Caco-2 (cell line): Measurements from ENCODE around the gene PPP4R3A. TPM values are rescaled to one million over a fixed set of nuclear protein-coding genes. Genes with fewer than 3 reads are reported as not detected.

Source experiments
- BruUV-seq: library from RNA; stranded (reverse); fragments of 400-500 nt; replicated peaks from 2 replicates; lab custom pipeline; 2021; lab: Mats Ljungman, UMichigan
- CTCF ChIA-PET: fragments of 300-600 bp; sonication (Branson Sonifier 250); formaldehyde crosslinking; loops from one replicate; lab custom pipeline; 2022; ENCODE audit warnings: antibody characterized with exemption; lab: Charles Lee
- POLR2A ChIA-PET: fragments of 300-600 bp; sonication (Branson Sonifier 250); formaldehyde crosslinking; loops from one replicate; lab custom pipeline; 2022; ENCODE audit warnings: antibody characterized with exemption; lab: Charles Lee
- DNase-seq, 2 experiments: peaks; one replicate each; pipeline versions ENCODE4 v3.0.0 to v3.0.0-alpha.2; 2020 to 2022
- H3K27me3 ChIP-seq: replicated peaks from 2 replicates; pipeline ENCODE4 v1.6.0; 2011; ENCODE audit warnings: low read length; ENCODE audit not compliant: control insufficient read depth, insufficient read depth
- H3K36me3 ChIP-seq: 2 replicates; pipeline ENCODE4 v1.5.1; 2011; ENCODE audit warnings: low read length; ENCODE audit not compliant: control insufficient read depth, insufficient read depth
- H3K4me1 ChIP-seq: fragments of 250-450 bp; sonication (Bioruptor Pico); 2 replicates; pipeline ENCODE4 v1.5.1; 2020; ENCODE audit warnings: mild to moderate bottlenecking
- H3K4me3 ChIP-seq: 2 replicates; pipeline ENCODE4 v1.5.1; 2011; ENCODE audit warnings: low read depth, mild to moderate bottlenecking, control low read depth, low read length
- H3K9me3 ChIP-seq: fragments of 250-450 bp; sonication (Bioruptor Pico); 2 replicates; pipeline ENCODE4 v1.5.1; 2020; ENCODE audit warnings: mild to moderate bottlenecking, moderate library complexity
- H3K27ac Mint-ChIP-seq: one replicate; pipeline ENCODE4 v1.8.0; 2022; ENCODE audit warnings: mixed read lengths; ENCODE audit not compliant: unreplicated experiment
- H3K27me3 Mint-ChIP-seq: one replicate; pipeline ENCODE4 v1.8.0; 2022; ENCODE audit warnings: mixed read lengths; ENCODE audit not compliant: insufficient read depth, unreplicated experiment
- H3K36me3 Mint-ChIP-seq: one replicate; pipeline ENCODE4 v1.8.0; 2022; ENCODE audit warnings: mild to moderate bottlenecking, mixed read lengths; ENCODE audit not compliant: insufficient read depth, unreplicated experiment
- H3K4me1 Mint-ChIP-seq: one replicate; pipeline ENCODE4 v1.8.0; 2022; ENCODE audit warnings: low read depth, mixed read lengths; ENCODE audit not compliant: unreplicated experiment
- H3K4me3 Mint-ChIP-seq: one replicate; pipeline ENCODE4 v1.8.0; 2022; ENCODE audit warnings: mild to moderate bottlenecking, moderate library complexity, mixed read lengths; ENCODE audit not compliant: unreplicated experiment
- H3K9me3 Mint-ChIP-seq: one replicate; pipeline ENCODE4 v1.8.0; 2022; ENCODE audit warnings: mixed read lengths; ENCODE audit not compliant: unreplicated experiment
- intact Hi-C: fragments of 100-400 bp; cut with micrococcal nuclease; formaldehyde crosslinking; loops from one replicate; pipeline ENCODE4 v1.10.0; 2022; ENCODE audit not compliant: unreplicated experiment
- total RNA-seq: library from RNA; stranded (reverse); gene quantifications from 2 replicates; pipeline ENCODE4 v1.2.3, GENCODE V29; 2022
- TF ChIP-seq, protein P1 (sequence below), 2 experiments: fragments of 200-600 bp in 1 of 2; IDR thresholded peaks; 1 replicate in 1 of 2; 2 replicates in 1 of 2; pipeline versions ENCODE4 v1.5.1 to v1.8.0; 2011 to 2022; ENCODE audit warnings: antibody characterized with exemption in 1 of 2, control low read depth in 1 of 2, inconsistent platforms in 1 of 2, low read depth in 1 of 2, low read length in 1 of 2, mild to moderate bottlenecking in 1 of 2, moderate library complexity in 1 of 2; ENCODE audit not compliant: insufficient read depth in 1 of 2, severe bottlenecking in 1 of 2, unreplicated experiment in 1 of 2

The PPP4R3A gene
- total RNA-seq, 1 experiment from 2014 or later = 98.9 TPM

DNA sequence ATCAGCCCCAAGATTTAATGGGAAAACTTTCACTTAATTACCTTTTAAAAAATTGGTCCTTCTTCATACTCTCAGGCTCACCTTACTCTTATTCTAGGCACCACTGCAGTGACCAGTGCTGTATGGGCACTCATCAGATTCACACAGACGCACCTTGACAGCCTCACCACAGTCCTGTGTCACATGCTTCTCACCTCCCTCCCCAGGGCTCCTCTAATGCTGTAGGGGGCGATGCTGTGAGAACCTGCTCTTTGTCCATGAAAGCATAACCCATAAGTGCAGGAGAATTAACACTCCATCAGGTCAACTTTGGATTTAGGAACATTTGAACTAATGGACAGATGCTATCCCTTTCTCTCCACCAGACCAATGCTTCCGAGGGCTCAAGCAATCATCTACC, 13.9 kb upstream of the PPP4R3A start:
- intact Hi-C loops = no loop called here
- ChIA-PET POLR2A (no interaction called here), CTCF (no interaction called here)
- Mint-ChIP-seq H3K27ac (no peak overlapping the region), H3K9me3 (peaks cover 9% of the 10 kb centered on the region), H3K27me3 (no peaks in the 10 kb centered on the region), H3K36me3 (no peaks in the 10 kb centered on the region), H3K4me1 (peaks cover 6% of the 10 kb centered on the region), H3K4me3 (no peak overlapping the region)
- TF ChIP-seq, protein P1, sequence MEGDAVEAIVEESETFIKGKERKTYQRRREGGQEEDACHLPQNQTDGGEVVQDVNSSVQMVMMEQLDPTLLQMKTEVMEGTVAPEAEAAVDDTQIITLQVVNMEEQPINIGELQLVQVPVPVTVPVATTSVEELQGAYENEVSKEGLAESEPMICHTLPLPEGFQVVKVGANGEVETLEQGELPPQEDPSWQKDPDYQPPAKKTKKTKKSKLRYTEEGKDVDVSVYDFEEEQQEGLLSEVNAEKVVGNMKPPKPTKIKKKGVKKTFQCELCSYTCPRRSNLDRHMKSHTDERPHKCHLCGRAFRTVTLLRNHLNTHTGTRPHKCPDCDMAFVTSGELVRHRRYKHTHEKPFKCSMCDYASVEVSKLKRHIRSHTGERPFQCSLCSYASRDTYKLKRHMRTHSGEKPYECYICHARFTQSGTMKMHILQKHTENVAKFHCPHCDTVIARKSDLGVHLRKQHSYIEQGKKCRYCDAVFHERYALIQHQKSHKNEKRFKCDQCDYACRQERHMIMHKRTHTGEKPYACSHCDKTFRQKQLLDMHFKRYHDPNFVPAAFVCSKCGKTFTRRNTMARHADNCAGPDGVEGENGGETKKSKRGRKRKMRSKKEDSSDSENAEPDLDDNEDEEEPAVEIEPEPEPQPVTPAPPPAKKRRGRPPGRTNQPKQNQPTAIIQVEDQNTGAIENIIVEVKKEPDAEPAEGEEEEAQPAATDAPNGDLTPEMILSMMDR (IDR thresholded peaks at IDR 0.05; ENCODE audit: insufficient read depth in 1 of 2, low read depth in 1 of 2, low read length in 1 of 2, severe bottlenecking in 1 of 2, unreplicated experiment in 1 of 2) = no peak
- Histone ChIP-seq H3K27me3 (no peaks in the 10 kb centered on the region), H3K36me3 (no peaks in the 10 kb centered on the region), H3K4me3 (no peak overlapping the region), H3K9me3 (no peaks in the 10 kb centered on the region), H3K4me1 (peaks cover 9% of the 10 kb centered on the region)
- no peak for DNase-seq
- no TSS peak for BruUV-seq

DNA sequence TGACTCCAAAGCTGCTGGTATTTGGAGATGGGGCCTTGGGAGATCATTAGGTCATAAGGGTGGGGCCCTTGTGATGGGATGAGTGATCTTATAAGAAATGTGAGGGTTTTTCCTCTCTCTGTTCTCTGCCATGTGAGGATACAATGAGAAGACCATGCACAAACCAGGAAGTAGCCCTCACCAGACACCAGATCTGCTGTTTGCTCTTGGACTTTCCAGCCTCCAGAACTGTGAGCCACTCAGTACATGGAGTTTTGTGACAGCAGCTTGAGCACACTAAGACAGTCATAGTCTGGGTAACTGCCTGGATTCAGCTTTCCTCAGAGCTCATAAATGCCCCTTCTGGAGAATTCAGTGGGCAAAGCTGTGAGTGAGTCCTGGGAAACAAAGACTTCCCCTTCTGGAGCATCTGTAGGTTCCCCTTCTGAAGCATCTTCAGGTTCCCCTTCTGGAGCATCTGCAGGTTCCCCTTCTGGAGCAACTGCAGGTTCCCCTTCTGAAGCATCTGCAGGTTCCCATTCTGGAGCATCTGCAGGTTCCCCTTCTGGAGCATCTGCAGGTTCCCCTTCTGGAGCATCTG, 11.0 kb upstream of the PPP4R3A start:
- peaks cover 9% of the 10 kb centered on the region for H3K4me1 ChIP-seq
- no peak for DNase-seq
- H3K4me3 ChIP-seq = no peak overlapping the region
- intact Hi-C loops = no loop called here
- no peaks in the 10 kb centered on the region for H3K27me3 Mint-ChIP-seq
- no TSS peak for BruUV-seq
- H3K4me3 Mint-ChIP-seq = no peak overlapping the region
- H3K27me3 ChIP-seq = no peaks in the 10 kb centered on the region
- H3K9me3 Mint-ChIP-seq = peaks cover 9% of the 10 kb centered on the region
- no peaks in the 10 kb centered on the region for H3K36me3 ChIP-seq
- POLR2A ChIA-PET = no interaction called here
- TF ChIP-seq, protein P1 (IDR thresholded peaks at IDR 0.05; ENCODE audit: insufficient read depth in 1 of 2, low read depth in 1 of 2, low read length in 1 of 2, severe bottlenecking in 1 of 2, unreplicated experiment in 1 of 2) = no peak
- no peak overlapping the region for H3K27ac Mint-ChIP-seq
- no peaks in the 10 kb centered on the region for H3K36me3 Mint-ChIP-seq
- H3K4me1 Mint-ChIP-seq = peaks cover 6% of the 10 kb centered on the region
- H3K9me3 ChIP-seq = no peaks in the 10 kb centered on the region
- CTCF ChIA-PET = no interaction called here

DNA sequence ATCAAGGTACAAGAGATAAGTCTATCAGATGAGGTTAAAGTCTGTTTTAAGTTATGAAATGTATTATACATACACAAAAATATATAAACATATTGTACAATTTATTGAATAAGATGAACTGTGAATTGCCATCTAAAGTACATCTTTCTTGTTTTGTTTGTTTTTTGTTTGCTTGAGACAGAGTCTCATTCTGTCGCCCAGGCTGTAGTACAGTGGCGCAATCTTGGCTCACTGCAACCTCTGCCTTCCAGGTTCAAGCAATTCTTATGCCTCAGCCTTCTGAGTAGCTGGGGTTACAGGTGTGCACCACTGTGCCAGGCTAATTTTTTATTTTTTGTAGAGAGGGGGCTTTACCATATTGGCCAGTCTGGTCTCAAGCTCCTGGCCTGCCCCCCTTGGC, 10.0 kb upstream of the PPP4R3A start:
- BruUV-seq = no TSS peak
- no peak overlapping the region for H3K27ac Mint-ChIP-seq
- H3K36me3 Mint-ChIP-seq = no peaks in the 10 kb centered on the region
- Histone ChIP-seq H3K27me3 (no peaks in the 10 kb centered on the region), H3K36me3 (no peaks in the 10 kb centered on the region), H3K4me3 (no peak overlapping the region), H3K4me1 (peaks cover 9% of the 10 kb centered on the region), H3K9me3 (no peaks in the 10 kb centered on the region)
- H3K4me3 Mint-ChIP-seq = no peak overlapping the region
- POLR2A ChIA-PET = no interaction called here
- peaks cover 6% of the 10 kb centered on the region for H3K4me1 Mint-ChIP-seq
- TF ChIP-seq, protein P1 (IDR thresholded peaks at IDR 0.05; ENCODE audit: insufficient read depth in 1 of 2, low read depth in 1 of 2, low read length in 1 of 2, severe bottlenecking in 1 of 2, unreplicated experiment in 1 of 2) = no peak
- intact Hi-C loops = no loop called here
- peaks cover 9% of the 10 kb centered on the region for H3K9me3 Mint-ChIP-seq
- CTCF ChIA-PET = no interaction called here
- DNase-seq = no peak
- no peaks in the 10 kb centered on the region for H3K27me3 Mint-ChIP-seq
